ENCODE measurements around the gene KCTD5. TPM values are rescaled to one million over a fixed set of nuclear protein-coding genes. Genes with fewer than 3 reads are reported as not detected.

Gene KCTD5
- total and polyA plus RNA-seq, 7 donors = 9.5 to 80.5 (median 17.1) TPM

DNA sequence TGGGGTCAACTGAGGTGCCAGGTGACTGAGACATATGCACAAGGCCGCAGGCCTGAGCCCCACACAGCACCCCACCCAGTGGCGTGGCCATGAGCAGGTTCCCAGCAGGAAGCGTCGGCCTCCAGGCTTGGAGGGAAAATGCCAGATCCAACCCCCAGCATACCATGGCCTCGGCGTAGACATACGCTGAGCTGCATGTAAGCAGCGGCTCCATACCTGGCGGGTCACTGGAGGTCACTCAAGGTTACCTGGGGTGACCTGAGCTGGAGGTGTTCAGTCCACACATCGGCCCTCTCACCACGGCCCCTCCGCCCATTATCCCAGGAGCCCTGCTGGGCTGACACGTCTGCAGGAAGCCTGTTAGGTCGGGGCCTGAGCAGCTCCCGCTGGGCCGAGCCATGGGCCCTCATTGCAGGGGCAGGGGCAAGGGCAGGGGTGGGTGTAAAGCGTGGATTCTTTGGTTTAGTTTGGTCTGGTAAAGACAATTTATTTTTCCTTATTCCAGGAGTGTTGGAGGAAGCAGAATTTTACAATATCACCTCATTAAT lies 15.2 kb downstream of the KCTD5 start:
- 96 to 97% methylated on average over 17 of the region's 17 CpGs for WGBS, 2 donors
- no peak for TF ChIP-seq EP300 (IDR thresholded peaks at IDR 0.05)
- TF ChIP-seq POLR2A (IDR thresholded peaks at IDR 0.05) = no peak
- TF ChIP-seq POLR2AphosphoS5 (IDR thresholded peaks at IDR 0.05) = no peak
- TF ChIP-seq, protein P1, sequence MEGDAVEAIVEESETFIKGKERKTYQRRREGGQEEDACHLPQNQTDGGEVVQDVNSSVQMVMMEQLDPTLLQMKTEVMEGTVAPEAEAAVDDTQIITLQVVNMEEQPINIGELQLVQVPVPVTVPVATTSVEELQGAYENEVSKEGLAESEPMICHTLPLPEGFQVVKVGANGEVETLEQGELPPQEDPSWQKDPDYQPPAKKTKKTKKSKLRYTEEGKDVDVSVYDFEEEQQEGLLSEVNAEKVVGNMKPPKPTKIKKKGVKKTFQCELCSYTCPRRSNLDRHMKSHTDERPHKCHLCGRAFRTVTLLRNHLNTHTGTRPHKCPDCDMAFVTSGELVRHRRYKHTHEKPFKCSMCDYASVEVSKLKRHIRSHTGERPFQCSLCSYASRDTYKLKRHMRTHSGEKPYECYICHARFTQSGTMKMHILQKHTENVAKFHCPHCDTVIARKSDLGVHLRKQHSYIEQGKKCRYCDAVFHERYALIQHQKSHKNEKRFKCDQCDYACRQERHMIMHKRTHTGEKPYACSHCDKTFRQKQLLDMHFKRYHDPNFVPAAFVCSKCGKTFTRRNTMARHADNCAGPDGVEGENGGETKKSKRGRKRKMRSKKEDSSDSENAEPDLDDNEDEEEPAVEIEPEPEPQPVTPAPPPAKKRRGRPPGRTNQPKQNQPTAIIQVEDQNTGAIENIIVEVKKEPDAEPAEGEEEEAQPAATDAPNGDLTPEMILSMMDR (IDR thresholded peaks at IDR 0.05) = no peak

DNA sequence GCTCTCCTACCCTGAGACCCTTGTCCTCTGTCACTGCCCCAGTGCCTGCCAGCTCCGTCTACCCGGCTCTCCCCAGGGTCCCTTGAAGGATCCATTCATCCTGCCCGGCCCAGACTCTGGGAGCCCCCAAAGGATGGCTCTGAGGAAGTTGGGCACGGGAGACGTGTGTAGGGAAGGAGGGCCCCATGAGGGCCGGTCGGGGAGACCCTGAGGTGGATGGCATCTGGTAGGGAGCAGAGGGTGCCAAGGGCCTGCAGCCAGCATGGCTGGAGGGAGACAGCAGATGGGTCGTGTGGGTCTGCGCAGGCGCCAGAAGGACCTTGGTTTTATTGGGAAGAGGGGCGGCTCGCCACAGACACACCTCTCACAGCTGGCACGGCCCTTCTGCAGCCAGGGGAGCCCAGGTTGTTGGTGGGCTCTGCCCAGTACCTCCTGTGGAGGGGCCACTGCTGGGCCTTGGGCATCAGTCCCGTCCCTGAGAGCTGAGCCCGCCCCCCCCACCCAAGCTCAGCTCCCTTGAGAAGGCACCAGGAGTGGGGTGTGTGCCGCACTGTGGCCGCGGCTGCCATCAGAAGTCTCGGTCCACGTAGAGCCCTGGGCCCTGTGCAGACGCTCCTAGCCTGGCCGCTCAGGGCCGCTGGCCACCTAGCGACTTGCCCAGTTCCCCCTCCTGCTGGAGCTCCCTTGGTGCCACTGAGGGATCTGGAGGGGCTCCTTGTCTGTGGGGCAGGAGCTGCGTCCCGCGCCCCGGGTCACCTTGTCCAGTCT lies 16.0 kb downstream of the KCTD5 start:
- Histone ChIP-seq H3K36me3 (peaks cover 24 to 70% (median 59%) of the 10 kb centered on the region in 4 donors), H3K9me3 (no peaks in the 10 kb centered on the region), H3K4me3 (no peak overlapping the region), H3K27me3 (no peaks in the 10 kb centered on the region), H3K27ac (no peak overlapping the region), H3K4me1 (peaks cover 0 to 3% (median 2%) of the 10 kb centered on the region in 4 donors)
- DNase-seq = no peak
- 94 to 95% methylated on average over 28 of the region's 28 CpGs for WGBS, 2 donors
- intact Hi-C loops (cut with DNase I) = no loop called here
- TF ChIP-seq POLR2AphosphoS5 (IDR thresholded peaks at IDR 0.05) (no peak), EP300 (IDR thresholded peaks at IDR 0.05) (no peak)
- TF ChIP-seq, protein P1 (IDR thresholded peaks at IDR 0.05) = no peak

More for the DNA sequence above, 15.2 kb downstream of the KCTD5 start:
- Histone ChIP-seq H3K36me3 (peaks cover 21 to 62% (median 52%) of the 10 kb centered on the region in 4 donors), H3K4me1 (peaks cover 0 to 11% (median 10%) of the 10 kb centered on the region in 4 donors), H3K4me3 (no peak overlapping the region), H3K27me3 (no peaks in the 10 kb centered on the region), H3K27ac (no peak overlapping the region), H3K9me3 (no peaks in the 10 kb centered on the region)
- no peak for DNase-seq
- intact Hi-C loops (cut with DNase I) = no loop called here

DNA sequence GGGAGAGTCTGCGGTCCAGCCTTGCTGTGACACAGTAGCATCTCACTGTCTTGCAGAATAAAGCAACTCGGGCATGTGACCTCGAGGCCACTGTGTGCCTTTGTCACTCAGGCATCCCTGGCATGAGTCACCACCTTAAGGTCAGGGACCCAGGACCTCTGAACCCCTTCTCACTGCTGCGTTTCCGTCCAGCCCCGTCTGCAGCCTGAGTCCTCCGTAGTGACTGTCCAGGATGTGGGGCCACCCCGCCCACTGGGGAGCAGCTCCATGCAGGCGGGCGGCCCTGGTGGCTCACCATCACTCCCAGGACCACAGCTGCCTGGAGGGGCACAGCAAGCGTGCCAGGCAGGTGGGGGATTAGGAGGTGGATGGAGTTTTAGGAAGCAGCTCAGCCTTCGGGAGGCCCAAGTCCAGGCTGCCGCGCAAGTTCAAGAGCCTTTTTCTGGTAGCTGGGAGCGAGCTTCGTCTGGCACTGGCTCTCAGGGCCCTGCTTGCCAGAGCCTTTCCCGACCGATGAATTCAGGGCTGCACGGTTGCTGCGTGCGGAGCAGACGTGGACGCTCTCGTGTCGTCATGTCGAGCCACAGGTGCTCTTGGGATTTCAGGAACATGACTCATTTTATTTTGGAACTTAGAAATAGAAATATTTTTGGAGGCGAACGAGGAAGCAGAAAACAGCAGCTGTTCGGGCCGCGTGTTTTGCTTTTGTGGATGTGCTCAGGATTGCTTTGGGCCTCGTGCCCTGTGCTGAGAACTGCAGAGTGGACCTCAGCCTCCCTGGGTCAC lies 16.8 kb downstream of the KCTD5 start:
- H3K4me3 ChIP-seq = no peak overlapping the region
- peaks cover 28 to 79% (median 62%) of the 10 kb centered on the region in 4 donors for H3K36me3 ChIP-seq
- no peak for TF ChIP-seq EP300 (IDR thresholded peaks at IDR 0.05)
- no peak for TF ChIP-seq POLR2AphosphoS5 (IDR thresholded peaks at IDR 0.05)
- TF ChIP-seq, protein P1 (IDR thresholded peaks at IDR 0.05) = no peak
- TF ChIP-seq POLR2A (IDR thresholded peaks at IDR 0.05) = no peak
- WGBS, 2 donors = 93% methylated on average over 32 of the region's 32 CpGs
- H3K4me1 ChIP-seq = no peaks in the 10 kb centered on the region
- H3K27ac ChIP-seq = no peak overlapping the region
- DNase-seq = no peak
- intact Hi-C loops (cut with DNase I) = no loop called here
- H3K9me3 ChIP-seq = no peaks in the 10 kb centered on the region
- no peaks in the 10 kb centered on the region for H3K27me3 ChIP-seq

DNA sequence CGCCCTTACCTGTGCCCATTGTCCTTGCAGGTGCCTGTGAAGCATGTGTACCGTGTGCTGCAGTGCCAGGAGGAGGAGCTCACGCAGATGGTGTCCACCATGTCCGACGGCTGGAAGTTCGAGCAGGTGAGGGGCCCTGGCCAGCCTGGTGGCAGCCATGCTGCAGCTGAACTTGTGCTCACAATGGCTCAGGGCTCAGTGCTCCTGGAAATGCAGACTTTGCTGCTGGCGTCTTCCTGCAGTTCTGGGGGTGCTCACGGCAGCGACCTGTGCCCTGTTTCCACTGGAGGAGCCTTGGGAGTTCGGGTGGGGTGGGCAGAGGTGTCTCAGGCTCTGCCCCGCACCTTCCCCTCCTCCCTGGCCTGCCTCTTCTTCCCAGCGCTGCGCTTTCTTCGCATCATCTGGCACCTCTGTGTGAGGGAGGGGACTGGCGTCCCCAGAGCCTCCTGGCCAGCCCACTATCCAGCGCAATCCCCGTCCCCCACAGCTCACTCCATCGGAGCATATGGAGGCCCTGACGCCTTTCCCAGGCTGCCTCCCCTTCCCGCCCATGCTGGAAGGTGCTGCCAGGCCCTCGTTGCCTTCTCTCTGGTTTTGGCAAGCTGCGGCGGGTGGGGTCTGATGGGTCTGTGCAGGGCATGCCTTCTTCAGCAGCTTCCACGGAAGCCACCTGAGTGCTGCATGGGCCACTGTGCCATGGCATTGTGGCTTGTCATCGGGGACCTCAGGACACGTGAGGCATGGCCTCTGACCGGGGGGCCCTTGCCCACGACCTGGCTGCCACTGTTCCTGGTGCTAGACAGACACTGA lies 17.7 kb downstream of the KCTD5 start:
- Histone ChIP-seq H3K4me1 (no peaks in the 10 kb centered on the region), H3K27me3 (no peaks in the 10 kb centered on the region), H3K4me3 (no peak overlapping the region), H3K27ac (no peak overlapping the region), H3K36me3 (peaks cover 28 to 87% (median 64%) of the 10 kb centered on the region in 4 donors), H3K9me3 (no peaks in the 10 kb centered on the region)
- no peak for DNase-seq
- intact Hi-C loops (cut with DNase I) = no loop called here
- 90 to 94% methylated on average over 28 of the region's 28 CpGs for WGBS, 2 donors
- TF ChIP-seq, protein P1 (IDR thresholded peaks at IDR 0.05) = no peak
- TF ChIP-seq POLR2A (IDR thresholded peaks at IDR 0.05) = no peak
- no peak for TF ChIP-seq POLR2AphosphoS5 (IDR thresholded peaks at IDR 0.05)
- no peak for TF ChIP-seq EP300 (IDR thresholded peaks at IDR 0.05)

Data from sigmoid colon (tissue), 7 donors.